Endothelial cell of umbilical vein (primary cell): ENCODE results near the gene PKD2L1. TPM values are rescaled to one million over a fixed set of nuclear protein-coding genes. Genes with fewer than 3 reads are reported as not detected.

Experiments used
- BruUV-seq: library from RNA; stranded (reverse); fragments of 400-500 nt; replicated peaks from 2 replicates; lab custom pipeline; 2021; lab: Mats Ljungman, UMichigan
- CTCF ChIA-PET: fragments of 300-600, 350-600 bp; sonication (Branson Sonifier 250); formaldehyde crosslinking; loops from one replicate; lab custom pipeline; 2021; ENCODE audit warnings: antibody characterized with exemption, inconsistent platforms; lab: Charles Lee
- POLR2A ChIA-PET: fragments of 300-600, 350-600 bp; sonication (Branson Sonifier 250); formaldehyde crosslinking; loops from one replicate; lab custom pipeline; 2021; ENCODE audit warnings: antibody characterized with exemption, inconsistent platforms; lab: Charles Lee
- DNase-seq: peaks from one replicate; pipeline ENCODE4 v3.0.0-alpha.2; 2011; ENCODE audit warnings: low read depth, low spot score
- FAIRE-seq: peaks from 2 replicates; lab custom pipeline; 2011; peaks lifted over from hg19 to GRCh38; lab: Jason Lieb, UNC
- H2AFZ ChIP-seq: 2 replicates; pipeline ENCODE4 v1.6.0; 2012; ENCODE audit warnings: low read depth, low read length, control low read depth, inconsistent platforms
- H3K27ac ChIP-seq: 2 replicates; pipeline ENCODE4 v1.5.1; 2011; ENCODE audit warnings: low read depth, mild to moderate bottlenecking, control low read depth, low read length, moderate library complexity; ENCODE audit not compliant: insufficient read depth
- H3K27me3 ChIP-seq, 2 experiments: 2 replicates each; pipeline versions ENCODE4 v1.6.0 to v1.6.1; 2011; ENCODE audit warnings: low read length in 2 of 2, mixed read lengths in 1 of 2; ENCODE audit not compliant: control insufficient read depth in 2 of 2, insufficient read depth in 2 of 2
- H3K36me3 ChIP-seq, 2 experiments: 2 replicates in 1 of 2; 3 replicates in 1 of 2; pipeline ENCODE4 v1.5.1; 2011; ENCODE audit warnings: low read length in 2 of 2, mild to moderate bottlenecking in 1 of 2, moderate library complexity in 1 of 2; ENCODE audit not compliant: control insufficient read depth in 2 of 2, insufficient read depth in 2 of 2; ENCODE audit errors: extremely low read depth in 1 of 2
- H3K4me1 ChIP-seq: 3 replicates; pipeline ENCODE4 v1.5.1; 2011; ENCODE audit warnings: mild to moderate bottlenecking, low read length; ENCODE audit not compliant: control insufficient read depth, insufficient read depth; ENCODE audit errors: extremely low read depth
- H3K4me2 ChIP-seq: 2 replicates; pipeline ENCODE4 v1.6.1; 2011; ENCODE audit warnings: low read length, control low read depth, mixed read lengths; ENCODE audit not compliant: insufficient read depth
- H3K4me3 ChIP-seq, 3 experiments: fragments of 200-600 bp in 1 of 3; sonication (generic), shearing (Covaris generic) in 1 of 3; replicated peaks in 1 of 3; 2 replicates each; pipeline ENCODE4 v1.5.1; 2011 to 2016; ENCODE audit warnings: control low read depth in 3 of 3, low read length in 3 of 3, mild to moderate bottlenecking in 2 of 3, inconsistent platforms in 1 of 3, low read depth in 1 of 3, moderate library complexity in 1 of 3; ENCODE audit not compliant: insufficient read depth in 1 of 3
- H3K79me2 ChIP-seq: 2 replicates; pipeline ENCODE4 v1.6.0; 2012; ENCODE audit warnings: low read length, inconsistent platforms; ENCODE audit not compliant: control insufficient read depth, insufficient read depth
- H3K9ac ChIP-seq: replicated peaks from 2 replicates; pipeline ENCODE3; 2011; ENCODE audit warnings: low read length, control low read depth; ENCODE audit not compliant: insufficient read depth; ENCODE audit errors: extremely low read depth
- H3K9me1 ChIP-seq: replicated peaks from 3 replicates; pipeline ENCODE4 v1.6.0; 2011; ENCODE audit warnings: mild to moderate bottlenecking, low read length; ENCODE audit not compliant: control insufficient read depth, insufficient read depth; ENCODE audit errors: extremely low read depth
- H3K9me3 ChIP-seq: replicated peaks from 2 replicates; pipeline ENCODE4 v1.5.1; 2012; ENCODE audit warnings: low read length, inconsistent platforms; ENCODE audit not compliant: control insufficient read depth, insufficient read depth
- H4K20me1 ChIP-seq: replicated peaks from 2 replicates; pipeline ENCODE3; 2011; ENCODE audit warnings: mild to moderate bottlenecking, low read length; ENCODE audit not compliant: control insufficient read depth, insufficient read depth; ENCODE audit errors: extremely low read depth
- EZH2 ChIP-seq: IDR thresholded peaks from 2 replicates; pipeline ENCODE4 v1.6.1; 2012; ENCODE audit warnings: borderline replicate concordance, low read depth, mild to moderate bottlenecking, moderate library complexity, low read length, inconsistent platforms; ENCODE audit not compliant: severe bottlenecking
- FOS ChIP-seq: IDR thresholded peaks from 2 replicates; pipeline ENCODE4 v1.6.1; 2011; ENCODE audit warnings: mild to moderate bottlenecking, low read length, moderate library complexity, borderline replicate concordance; ENCODE audit not compliant: insufficient read depth
- GATA2 ChIP-seq: IDR thresholded peaks from 2 replicates; pipeline ENCODE4 v1.7.0; 2011; ENCODE audit warnings: low read depth, mild to moderate bottlenecking, moderate library complexity, mixed read lengths, low read length; ENCODE audit not compliant: insufficient read length, insufficient read depth
- JUN ChIP-seq: IDR thresholded peaks from 2 replicates; pipeline ENCODE4 v1.6.1; 2011; ENCODE audit warnings: borderline replicate concordance, low read depth; ENCODE audit not compliant: insufficient read length, insufficient read depth
- MAX ChIP-seq: IDR thresholded peaks from 2 replicates; pipeline ENCODE4 v1.6.1; 2011; ENCODE audit not compliant: insufficient read depth, insufficient read length
- MYC ChIP-seq: IDR thresholded peaks from one replicate; pipeline ENCODE4 v1.6.1; 2011; ENCODE audit warnings: mild to moderate bottlenecking, low read depth, low read length
- POLR2A ChIP-seq: IDR thresholded peaks from 2 replicates; pipeline ENCODE4 v1.6.1; 2012; ENCODE audit warnings: low read depth, mild to moderate bottlenecking, control low read depth, low read length
- POLR2AphosphoS5 ChIP-seq: IDR thresholded peaks from 2 replicates; pipeline ENCODE4 v1.6.1; 2012; ENCODE audit warnings: low read depth, mild to moderate bottlenecking, control low read depth, low read length, moderate library complexity; ENCODE audit not compliant: insufficient read depth
- dilution Hi-C: fragments of 300-500 bp; cut with MboI; formaldehyde crosslinking; loops from one replicate; pipeline ENCODE4 v1.15.0; 2019; ENCODE audit warnings: low sequenced_read_pairs; ENCODE audit not compliant: extremely low pct_ligation_motif_present
- intact Hi-C: fragments of 100-400 bp; cut with micrococcal nuclease; formaldehyde crosslinking; loops from one replicate; pipeline ENCODE4 v1.10.0; 2022
- polyA plus RNA-seq, 4 experiments: library from polyadenylated mRNA; depleted of rRNA in 3 of 4; stranded (reverse) in 3 of 4; unstranded in 1 of 4; fragments of >200 nt; gene quantifications; 2 replicates each; pipeline versions ENCODE4 v1.2.1 to v1.2.3, GENCODE V29; 2011 to 2012; ENCODE audit warnings: missing spikeins in 1 of 4
- total RNA-seq: library from RNA; stranded (reverse); gene quantifications from 2 replicates; pipeline ENCODE4 v1.2.3, GENCODE V29; 2021
- TF ChIP-seq, protein P1 (sequence below), 2 donors: IDR thresholded peaks; 1 replicate in 1 of 2; 2 replicates in 1 of 2; pipeline ENCODE4 v1.5.1; 2011; ENCODE audit warnings: low read length in 2 of 2, mild to moderate bottlenecking in 2 of 2, moderate library complexity in 2 of 2, control low read depth in 1 of 2, inconsistent platforms in 1 of 2, low read depth in 1 of 2; ENCODE audit not compliant: insufficient read depth in 1 of 2; ENCODE audit errors: extremely low read depth in 1 of 2

PKD2L1 gene
- total and polyA plus RNA-seq, 2 donors (not counting 3 experiments of a cell fraction or from before 2014, with no cell fraction given): not detected

DNA sequence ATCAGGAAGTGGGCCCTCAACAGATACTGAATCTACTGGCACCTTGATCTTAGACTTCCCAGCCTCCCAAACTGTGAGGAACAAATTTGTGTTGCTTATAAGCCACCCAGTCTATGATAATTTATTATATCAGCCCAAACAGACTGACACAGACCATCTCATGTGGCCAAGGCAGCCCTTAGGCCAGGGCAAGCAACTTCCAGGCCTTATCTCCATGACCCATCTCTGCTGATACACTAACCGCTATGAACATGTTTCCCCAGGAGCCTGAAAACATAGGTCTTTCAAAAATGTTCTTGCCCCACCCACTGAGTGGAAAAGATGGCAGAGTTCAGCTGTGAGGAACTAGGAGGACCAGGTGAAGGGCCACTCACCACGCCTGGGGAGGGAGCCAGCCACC is 40.4 kb downstream of the PKD2L1 start:
- H4K20me1 ChIP-seq: no peaks in the 10 kb centered on the region
- no TSS peak for BruUV-seq
- FAIRE-seq (no peak), DNase-seq (no peak)
- no peak overlapping the region for H3K4me2 ChIP-seq
- CTCF ChIA-PET: interaction anchor here (2.0 kb wide), 1 partner anchor 14 kb away, joined by 8 read pairs; no protein-coding TSS in a partner anchor
- H3K4me3 ChIP-seq: no peak overlapping the region
- TF ChIP-seq MAX: no peak
- TF ChIP-seq, protein P1, sequence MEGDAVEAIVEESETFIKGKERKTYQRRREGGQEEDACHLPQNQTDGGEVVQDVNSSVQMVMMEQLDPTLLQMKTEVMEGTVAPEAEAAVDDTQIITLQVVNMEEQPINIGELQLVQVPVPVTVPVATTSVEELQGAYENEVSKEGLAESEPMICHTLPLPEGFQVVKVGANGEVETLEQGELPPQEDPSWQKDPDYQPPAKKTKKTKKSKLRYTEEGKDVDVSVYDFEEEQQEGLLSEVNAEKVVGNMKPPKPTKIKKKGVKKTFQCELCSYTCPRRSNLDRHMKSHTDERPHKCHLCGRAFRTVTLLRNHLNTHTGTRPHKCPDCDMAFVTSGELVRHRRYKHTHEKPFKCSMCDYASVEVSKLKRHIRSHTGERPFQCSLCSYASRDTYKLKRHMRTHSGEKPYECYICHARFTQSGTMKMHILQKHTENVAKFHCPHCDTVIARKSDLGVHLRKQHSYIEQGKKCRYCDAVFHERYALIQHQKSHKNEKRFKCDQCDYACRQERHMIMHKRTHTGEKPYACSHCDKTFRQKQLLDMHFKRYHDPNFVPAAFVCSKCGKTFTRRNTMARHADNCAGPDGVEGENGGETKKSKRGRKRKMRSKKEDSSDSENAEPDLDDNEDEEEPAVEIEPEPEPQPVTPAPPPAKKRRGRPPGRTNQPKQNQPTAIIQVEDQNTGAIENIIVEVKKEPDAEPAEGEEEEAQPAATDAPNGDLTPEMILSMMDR (IDR thresholded peaks at IDR 0.05; ENCODE audit: extremely low read depth in 1 of 2, insufficient read depth in 1 of 2, low read depth in 1 of 2, low read length in 2 of 2): no peak
- TF ChIP-seq FOS: no peak
- no peak for TF ChIP-seq MYC
- TF ChIP-seq POLR2AphosphoS5: no peak
- TF ChIP-seq POLR2A: no peak
- TF ChIP-seq JUN: no peak
- TF ChIP-seq GATA2: no peak
- TF ChIP-seq EZH2: no peak
- H2AFZ ChIP-seq: no peak overlapping the region
- H3K4me1 ChIP-seq: peaks cover 9% of the 10 kb centered on the region
- no peaks in the 10 kb centered on the region for H3K9me3 ChIP-seq
- H3K27me3 ChIP-seq: peaks cover 19 to 22% of the 10 kb centered on the region in 2 experiments
- intact Hi-C loops: loop anchor here (5.0 kb wide), 2 partner anchors 58 to 623 kb away; partner anchors contain the start of genes SCD and SLF2
- no peaks in the 10 kb centered on the region for H3K36me3 ChIP-seq
- no peak overlapping the region for H3K27ac ChIP-seq
- dilution Hi-C loops: no loop called here
- H3K79me2 ChIP-seq: peaks cover 13% of the 10 kb centered on the region
- H3K9ac ChIP-seq: no peak overlapping the region
- no peaks in the 10 kb centered on the region for H3K9me1 ChIP-seq
- POLR2A ChIA-PET: no interaction called here
